Glutamatergic neuron (in vitro differentiated cells): ENCODE data around the gene RAD21L1. TPM values are rescaled to one million over a fixed set of nuclear protein-coding genes. Genes with fewer than 3 reads are reported as not detected.

Experiments used
- DNase-seq: peaks from one replicate; pipeline ENCODE4 v3.0.0; 2022
- H3K27ac Mint-ChIP-seq: one replicate; pipeline ENCODE4 v1.8.0; 2020; ENCODE audit warnings: mild to moderate bottlenecking, mixed read lengths, inconsistent platforms; ENCODE audit not compliant: unreplicated experiment
- H3K27me3 Mint-ChIP-seq: one replicate; pipeline ENCODE4 v1.8.0; 2020; ENCODE audit warnings: mild to moderate bottlenecking, moderate library complexity, mixed read lengths, inconsistent platforms; ENCODE audit not compliant: unreplicated experiment
- H3K36me3 Mint-ChIP-seq: one replicate; pipeline ENCODE4 v1.8.0; 2020; ENCODE audit warnings: mild to moderate bottlenecking, mixed read lengths, inconsistent platforms; ENCODE audit not compliant: unreplicated experiment
- H3K4me1 Mint-ChIP-seq: one replicate; pipeline ENCODE4 v1.8.0; 2020; ENCODE audit warnings: mild to moderate bottlenecking, low read depth, mixed read lengths, inconsistent platforms; ENCODE audit not compliant: unreplicated experiment
- H3K4me3 Mint-ChIP-seq: one replicate; pipeline ENCODE4 v1.8.0; 2020; ENCODE audit warnings: mild to moderate bottlenecking, mixed read lengths, inconsistent platforms; ENCODE audit not compliant: unreplicated experiment
- H3K9me3 Mint-ChIP-seq: one replicate; pipeline ENCODE4 v1.8.0; 2020; ENCODE audit warnings: mild to moderate bottlenecking, moderate library complexity, mixed read lengths, inconsistent platforms; ENCODE audit not compliant: unreplicated experiment
- total RNA-seq: library from RNA; stranded (reverse); fragmentation: NEBNext Ultra II Directional; extraction: Animal tissue kit (Norgen Biotek cat#: 25700); gene quantifications from one replicate; pipeline ENCODE4 v1.2.1, GENCODE V29; 2021; ENCODE audit not compliant: unreplicated experiment
- TF ChIP-seq, protein P1 (sequence below): fragments of 200-600 bp; sonication (generic); IDR thresholded peaks from one replicate; pipeline ENCODE4 v1.5.0; 2021; ENCODE audit not compliant: partially characterized antibody, unreplicated experiment

Gene RAD21L1
- total RNA-seq, 1 donor from 2014 or later = not detected

- TF ChIP-seq, protein P1, sequence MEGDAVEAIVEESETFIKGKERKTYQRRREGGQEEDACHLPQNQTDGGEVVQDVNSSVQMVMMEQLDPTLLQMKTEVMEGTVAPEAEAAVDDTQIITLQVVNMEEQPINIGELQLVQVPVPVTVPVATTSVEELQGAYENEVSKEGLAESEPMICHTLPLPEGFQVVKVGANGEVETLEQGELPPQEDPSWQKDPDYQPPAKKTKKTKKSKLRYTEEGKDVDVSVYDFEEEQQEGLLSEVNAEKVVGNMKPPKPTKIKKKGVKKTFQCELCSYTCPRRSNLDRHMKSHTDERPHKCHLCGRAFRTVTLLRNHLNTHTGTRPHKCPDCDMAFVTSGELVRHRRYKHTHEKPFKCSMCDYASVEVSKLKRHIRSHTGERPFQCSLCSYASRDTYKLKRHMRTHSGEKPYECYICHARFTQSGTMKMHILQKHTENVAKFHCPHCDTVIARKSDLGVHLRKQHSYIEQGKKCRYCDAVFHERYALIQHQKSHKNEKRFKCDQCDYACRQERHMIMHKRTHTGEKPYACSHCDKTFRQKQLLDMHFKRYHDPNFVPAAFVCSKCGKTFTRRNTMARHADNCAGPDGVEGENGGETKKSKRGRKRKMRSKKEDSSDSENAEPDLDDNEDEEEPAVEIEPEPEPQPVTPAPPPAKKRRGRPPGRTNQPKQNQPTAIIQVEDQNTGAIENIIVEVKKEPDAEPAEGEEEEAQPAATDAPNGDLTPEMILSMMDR = no peak
- no peaks in the 10 kb centered on the region for H3K36me3 Mint-ChIP-seq
- no peaks in the 10 kb centered on the region for H3K4me1 Mint-ChIP-seq
- DNase-seq = no peak
- H3K27ac Mint-ChIP-seq = no peak overlapping the region
- H3K9me3 Mint-ChIP-seq = peaks cover 18% of the 10 kb centered on the region
- H3K27me3 Mint-ChIP-seq = peaks cover 30% of the 10 kb centered on the region
- H3K4me3 Mint-ChIP-seq = no peak overlapping the region
These were observed 43.7 kb upstream of the RAD21L1 start for GRCh38 chr20:1182106-1182505.

- Mint-ChIP-seq H3K9me3 (peaks cover 18% of the 10 kb centered on the region), H3K27ac (no peak overlapping the region), H3K4me1 (no peaks in the 10 kb centered on the region), H3K4me3 (peak overlapping the region; percentile 22), H3K36me3 (no peaks in the 10 kb centered on the region), H3K27me3 (peaks cover 25% of the 10 kb centered on the region)
- DNase-seq = no peak
- TF ChIP-seq, protein P1 = no peak
These were observed 42.7 kb upstream of the RAD21L1 start for GRCh38 chr20:1183153-1183552.

DNA sequence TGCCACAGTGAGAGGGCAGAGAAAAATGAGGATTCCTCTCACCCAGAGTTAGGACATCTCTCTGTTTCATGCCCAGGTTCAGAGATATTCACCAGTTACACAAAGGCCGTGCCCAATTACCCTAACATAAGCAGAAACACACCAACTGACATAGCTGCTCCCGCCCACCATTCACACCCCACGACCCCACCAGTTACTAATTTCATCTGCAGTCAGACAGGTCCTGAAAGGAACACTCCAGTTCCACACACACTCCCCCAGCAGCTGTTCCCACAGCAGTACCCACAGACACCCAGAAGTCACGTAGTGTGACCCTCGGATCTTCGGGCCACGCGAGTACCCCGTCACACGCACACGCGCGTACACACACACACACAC is 41.6 kb upstream of the RAD21L1 start:
- H3K4me3 Mint-ChIP-seq = peak overlapping the region; percentile 84
- no peaks in the 10 kb centered on the region for H3K4me1 Mint-ChIP-seq
- no peak overlapping the region for H3K27ac Mint-ChIP-seq
- DNase-seq = no peak
- peaks cover 18% of the 10 kb centered on the region for H3K9me3 Mint-ChIP-seq
- peaks cover 27% of the 10 kb centered on the region for H3K27me3 Mint-ChIP-seq
- TF ChIP-seq, protein P1 = no peak
- no peaks in the 10 kb centered on the region for H3K36me3 Mint-ChIP-seq

DNA sequence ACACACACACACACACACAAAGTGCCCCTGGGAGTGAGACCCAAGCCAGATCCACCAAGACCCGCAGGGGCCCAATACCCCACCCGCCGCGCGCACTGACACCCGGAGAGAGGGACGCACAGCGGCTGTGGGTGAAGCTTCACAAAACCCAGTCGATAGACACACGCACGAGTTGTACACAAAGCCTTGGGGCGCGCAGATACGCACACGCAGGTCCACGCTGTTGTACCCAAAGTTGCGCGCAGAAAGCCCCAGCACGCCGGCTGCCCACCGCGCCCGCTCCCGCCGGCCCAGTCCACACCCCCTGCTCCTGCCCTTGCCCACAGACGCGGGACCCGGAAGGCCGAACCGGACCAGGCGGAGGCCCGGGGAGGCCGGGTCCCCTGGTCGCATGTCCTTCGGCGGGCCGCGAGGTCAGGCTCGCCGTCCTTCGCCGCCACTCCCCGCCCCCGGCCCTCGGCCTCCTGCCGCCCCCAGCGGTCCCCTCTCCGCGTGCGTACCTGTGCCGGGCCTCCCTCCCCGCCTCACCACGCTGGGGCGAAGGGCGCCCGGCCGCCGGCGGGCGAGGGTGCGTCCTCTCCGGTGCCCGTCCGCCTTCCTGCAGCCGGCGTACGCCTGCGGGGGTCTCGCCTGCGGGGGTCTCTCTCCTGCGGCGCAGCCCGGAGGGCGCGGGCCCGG is 41.1 kb upstream of the RAD21L1 start, which contains the start of gene TMEM74B:
TMEM74B (minus strand) TSS at position 344 of the 678 bp plus-strand sequence. CDS start 1,180 bp downstream, outside the sequence.
- DNase-seq = peak; percentile 45
- Mint-ChIP-seq H3K9me3 (peaks cover 20% of the 10 kb centered on the region), H3K27ac (no peak within 1 kb of the TSS), H3K36me3 (no peaks in the 10 kb centered on the region), H3K27me3 (peaks cover 27% of the 10 kb centered on the region), H3K4me3 (peak within 1 kb of the TSS; percentile 84), H3K4me1 (no peaks in the 10 kb centered on the region)
- TF ChIP-seq, protein P1 = no peak

DNA sequence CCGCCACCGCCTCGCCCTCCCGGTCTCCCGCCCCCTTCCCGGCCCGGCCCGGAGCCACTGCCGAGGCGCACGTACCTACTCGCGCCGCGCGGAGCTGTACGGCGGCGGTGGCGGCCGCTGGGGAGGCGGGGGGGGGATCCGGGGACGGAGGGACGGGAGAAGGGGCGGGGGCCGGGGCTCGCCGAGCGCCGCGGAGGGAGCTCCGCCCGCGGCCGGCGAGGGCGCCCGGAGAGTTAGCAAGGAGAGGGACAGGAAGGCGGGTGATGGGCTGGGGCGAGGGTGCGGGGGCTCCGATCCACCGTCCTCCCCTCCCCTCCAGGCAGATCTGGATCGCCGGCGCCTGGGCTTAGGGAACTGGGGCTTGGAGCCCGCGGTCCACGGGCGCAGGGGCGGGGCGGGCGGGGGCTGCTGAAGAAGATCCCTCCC is 40.5 kb upstream of the RAD21L1 start:
- peaks cover 20% of the 10 kb centered on the region for H3K9me3 Mint-ChIP-seq
- DNase-seq = peak; percentile 51
- TF ChIP-seq, protein P1 = no peak
- no peak overlapping the region for H3K27ac Mint-ChIP-seq
- peaks cover 27% of the 10 kb centered on the region for H3K27me3 Mint-ChIP-seq
- H3K36me3 Mint-ChIP-seq = no peaks in the 10 kb centered on the region
- no peak overlapping the region for H3K4me3 Mint-ChIP-seq
- H3K4me1 Mint-ChIP-seq = no peaks in the 10 kb centered on the region
